COLO829 (cell line): Measurements from ENCODE around the gene SYT9.
A peak's percentile ranks its signal among the peaks of the same experiment; 100 is the strongest.

Experiments
- DNase-seq: peaks from one replicate; pipeline ENCODE4 v3.0.0; 2012; ENCODE audit warnings: low spot score

SYT9 gene

GRCh38 chr11:7427733-7428132 lies 176.0 kb downstream of the SYT9 start:
- DNase-seq: no peak

GRCh38 chr11:7428196-7428595 lies 176.5 kb downstream of the SYT9 start:
- DNase-seq: no peak

- DNase-seq: no peak
Measured at GRCh38 chr11:7430496-7430895, 178.8 kb downstream of the SYT9 start.

- no peak for DNase-seq
Measured at GRCh38 chr11:7435176-7435575, 183.5 kb downstream of the SYT9 start.

GRCh38 chr11:7436146-7436545 lies 184.4 kb downstream of the SYT9 start:
- no peak for DNase-seq

- no peak for DNase-seq
Measured at GRCh38 chr11:7436657-7437056, 185.0 kb downstream of the SYT9 start.

GRCh38 chr11:7437696-7438095 lies 186.0 kb downstream of the SYT9 start:
- no peak for DNase-seq

- no peak for DNase-seq
Measured at GRCh38 chr11:7439746-7440320, 188.1 kb downstream of the SYT9 start.

- DNase-seq: peak; percentile 80
Measured at GRCh38 chr11:7442588-7443215, 191.0 kb downstream of the SYT9 start.

- peak; percentile 39 for DNase-seq
Measured at GRCh38 chr11:7444091-7444981, 192.6 kb downstream of the SYT9 start.

GRCh38 chr11:7445564-7445963 lies 193.9 kb downstream of the SYT9 start:
- DNase-seq: no peak

GRCh38 chr11:7448201-7448600 lies 196.5 kb downstream of the SYT9 start:
- DNase-seq: no peak

GRCh38 chr11:7449211-7449840 lies 197.6 kb downstream of the SYT9 start:
- no peak for DNase-seq

GRCh38 chr11:7449841-7450214 lies 198.1 kb downstream of the SYT9 start:
- DNase-seq: no peak

GRCh38 chr11:7450836-7451235 lies 199.1 kb downstream of the SYT9 start:
- no peak for DNase-seq

GRCh38 chr11:7451520-7451919 lies 199.8 kb downstream of the SYT9 start:
- no peak for DNase-seq

- no peak for DNase-seq
Measured at GRCh38 chr11:7451952-7452494, 200.3 kb downstream of the SYT9 start.

- DNase-seq: no peak
Measured at GRCh38 chr11:7454854-7455253, 203.2 kb downstream of the SYT9 start.

GRCh38 chr11:7457211-7457610 lies 205.5 kb downstream of the SYT9 start:
- peak; percentile 59 for DNase-seq

- DNase-seq: no peak
Measured at GRCh38 chr11:7462706-7463105, 211.0 kb downstream of the SYT9 start.

GRCh38 chr11:7467652-7468051 lies 215.9 kb downstream of the SYT9 start:
- DNase-seq: no peak

GRCh38 chr11:7469351-7469865 lies 217.7 kb downstream of the SYT9 start:
- no peak for DNase-seq
